ENCODE data around the gene STAB2. TPM values are rescaled to one million over a fixed set of nuclear protein-coding genes. Genes with fewer than 3 reads are reported as not detected.
A peak's percentile ranks its signal among the peaks of the same experiment; 100 is the strongest.

STAB2 gene
- total and polyA plus RNA-seq, 7 donors, result under 0.01 to 0.66 (median 0.48) TPM; not detected in 1

DNA sequence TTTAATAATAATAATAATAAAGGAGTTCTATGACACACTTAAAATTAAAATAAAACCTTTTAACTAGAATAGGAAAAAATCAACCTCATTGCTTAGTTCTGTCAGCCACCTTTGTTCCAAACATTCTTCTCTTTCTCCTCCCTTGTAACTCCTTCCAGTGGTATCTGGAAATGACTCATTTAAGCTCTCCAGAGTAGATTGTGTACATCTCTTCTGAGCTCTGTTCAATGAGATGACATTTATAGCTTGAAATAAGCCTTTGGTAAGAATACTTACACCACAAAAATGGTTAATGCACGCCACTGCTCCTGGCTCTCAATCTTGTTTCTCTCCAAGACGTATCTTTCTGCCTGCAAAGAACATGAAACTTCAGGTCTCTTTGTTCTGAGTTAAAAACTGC, 70.3 kb downstream of the STAB2 start:
- TF ChIP-seq, protein P1, sequence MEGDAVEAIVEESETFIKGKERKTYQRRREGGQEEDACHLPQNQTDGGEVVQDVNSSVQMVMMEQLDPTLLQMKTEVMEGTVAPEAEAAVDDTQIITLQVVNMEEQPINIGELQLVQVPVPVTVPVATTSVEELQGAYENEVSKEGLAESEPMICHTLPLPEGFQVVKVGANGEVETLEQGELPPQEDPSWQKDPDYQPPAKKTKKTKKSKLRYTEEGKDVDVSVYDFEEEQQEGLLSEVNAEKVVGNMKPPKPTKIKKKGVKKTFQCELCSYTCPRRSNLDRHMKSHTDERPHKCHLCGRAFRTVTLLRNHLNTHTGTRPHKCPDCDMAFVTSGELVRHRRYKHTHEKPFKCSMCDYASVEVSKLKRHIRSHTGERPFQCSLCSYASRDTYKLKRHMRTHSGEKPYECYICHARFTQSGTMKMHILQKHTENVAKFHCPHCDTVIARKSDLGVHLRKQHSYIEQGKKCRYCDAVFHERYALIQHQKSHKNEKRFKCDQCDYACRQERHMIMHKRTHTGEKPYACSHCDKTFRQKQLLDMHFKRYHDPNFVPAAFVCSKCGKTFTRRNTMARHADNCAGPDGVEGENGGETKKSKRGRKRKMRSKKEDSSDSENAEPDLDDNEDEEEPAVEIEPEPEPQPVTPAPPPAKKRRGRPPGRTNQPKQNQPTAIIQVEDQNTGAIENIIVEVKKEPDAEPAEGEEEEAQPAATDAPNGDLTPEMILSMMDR (IDR thresholded peaks at IDR 0.05), result no peak
- TF ChIP-seq POLR2AphosphoS5 (IDR thresholded peaks at IDR 0.05) (no peak), POLR2A (IDR thresholded peaks at IDR 0.05) (no peak), EP300 (IDR thresholded peaks at IDR 0.05) (no peak)
- 35 to 53% methylated on average over 2 of the region's 2 CpGs for WGBS, 2 donors
- Histone ChIP-seq H3K27me3 (no peaks in the 10 kb centered on the region), H3K4me3 (no peak overlapping the region), H3K4me1 (peaks cover 0 to 28% (median 23%) of the 10 kb centered on the region in 4 donors), H3K27ac (peak overlapping the region in 1 of 4 donors; percentile 51), H3K9me3 (no peaks in the 10 kb centered on the region), H3K36me3 (no peaks in the 10 kb centered on the region)
- intact Hi-C loops (cut with DNase I), result no loop called here
- DNase-seq, result no peak

DNA sequence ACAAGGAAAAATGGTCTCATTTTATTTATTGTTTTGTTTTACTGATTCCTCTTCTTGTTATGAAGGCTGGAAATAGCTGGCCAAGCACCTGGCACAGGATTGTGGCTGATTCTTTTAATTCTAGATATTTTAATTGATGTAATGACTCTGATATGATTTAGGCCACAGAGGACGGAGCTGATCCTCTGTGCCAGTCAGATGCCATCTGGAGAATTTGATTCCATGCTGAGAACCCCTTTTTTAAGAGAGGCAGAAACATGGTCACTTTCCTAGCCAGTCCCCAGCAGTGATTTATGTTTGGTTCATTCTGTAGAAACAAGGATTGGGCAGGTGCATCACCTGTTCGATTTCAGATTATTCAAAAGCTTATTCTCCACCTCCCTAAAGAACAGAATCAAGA, 77.6 kb downstream of the STAB2 start:
- intact Hi-C loops (cut with DNase I), result no loop called here
- Histone ChIP-seq H3K4me3 (no peak overlapping the region), H3K9me3 (no peaks in the 10 kb centered on the region), H3K4me1 (no peaks in the 10 kb centered on the region), H3K27ac (no peak overlapping the region), H3K36me3 (no peaks in the 10 kb centered on the region), H3K27me3 (no peaks in the 10 kb centered on the region)
- TF ChIP-seq POLR2AphosphoS5 (IDR thresholded peaks at IDR 0.05) (no peak), EP300 (IDR thresholded peaks at IDR 0.05) (no peak), POLR2A (IDR thresholded peaks at IDR 0.05) (no peak)
- TF ChIP-seq, protein P1 (IDR thresholded peaks at IDR 0.05), result no peak
- DNase-seq, result no peak
- 86 to 93% methylated on average over 2 of the region's 2 CpGs for WGBS, 2 donors

DNA sequence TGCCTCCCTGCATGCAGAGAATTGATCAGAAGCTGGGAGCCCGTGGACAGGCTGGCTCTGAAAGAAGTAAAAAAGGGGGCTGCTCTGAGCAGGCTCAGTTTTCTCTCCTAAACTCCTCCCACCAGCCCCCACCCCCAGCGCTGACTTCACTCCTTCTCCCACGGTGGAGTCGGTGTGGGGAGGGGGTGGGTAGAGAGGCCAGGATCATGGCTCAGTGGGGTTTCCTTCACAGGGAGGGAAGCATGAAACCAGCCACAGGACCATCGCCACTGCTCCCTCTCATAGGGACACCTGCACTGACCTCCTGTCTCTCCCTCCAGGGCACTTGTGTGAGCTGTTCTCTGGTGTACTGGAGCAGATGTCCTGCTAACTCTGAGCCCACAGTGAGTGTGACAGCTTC, 78.9 kb downstream of the STAB2 start:
- TF ChIP-seq, protein P1 (IDR thresholded peaks at IDR 0.05), result no peak
- no peak for TF ChIP-seq EP300 (IDR thresholded peaks at IDR 0.05)
- TF ChIP-seq POLR2A (IDR thresholded peaks at IDR 0.05), result no peak
- no peak for TF ChIP-seq POLR2AphosphoS5 (IDR thresholded peaks at IDR 0.05)
- no peaks in the 10 kb centered on the region for H3K27me3 ChIP-seq
- intact Hi-C loops (cut with DNase I), result no loop called here
- H3K4me3 ChIP-seq, result no peak overlapping the region
- no peak for DNase-seq
- no peaks in the 10 kb centered on the region for H3K4me1 ChIP-seq
- no peak overlapping the region for H3K27ac ChIP-seq
- no peaks in the 10 kb centered on the region for H3K9me3 ChIP-seq
- no peaks in the 10 kb centered on the region for H3K36me3 ChIP-seq
- WGBS, 2 donors, result 59 to 66% methylated on average over 5 of the region's 5 CpGs

DNA sequence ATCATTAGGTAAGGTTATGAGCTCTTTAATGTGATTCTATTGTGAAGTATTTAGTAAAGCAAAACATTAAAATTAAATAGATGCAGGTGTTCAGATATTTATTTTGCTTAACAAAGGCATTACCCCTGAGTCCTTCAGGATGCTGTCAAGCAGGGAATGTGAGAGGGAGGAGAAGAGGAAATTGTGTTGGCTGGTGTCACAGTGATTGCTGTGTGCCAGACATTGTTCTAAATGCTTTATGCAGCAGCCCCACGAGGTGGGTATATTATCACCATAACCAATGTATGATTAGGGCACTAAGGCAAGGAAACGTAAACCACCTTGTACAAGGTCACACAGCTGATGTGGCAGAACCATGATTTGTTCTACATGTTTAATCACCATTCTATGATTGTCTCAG, 80.1 kb downstream of the STAB2 start:
- no peaks in the 10 kb centered on the region for H3K36me3 ChIP-seq
- intact Hi-C loops (cut with DNase I), result no loop called here
- H3K27me3 ChIP-seq, result no peaks in the 10 kb centered on the region
- no peak for DNase-seq
- no peak overlapping the region for H3K27ac ChIP-seq
- H3K9me3 ChIP-seq, result no peaks in the 10 kb centered on the region
- TF ChIP-seq EP300 (IDR thresholded peaks at IDR 0.05), result no peak
- TF ChIP-seq, protein P1 (IDR thresholded peaks at IDR 0.05), result no peak
- H3K4me3 ChIP-seq, result no peak overlapping the region
- peaks cover 0 to under 1% (median 0%) of the 10 kb centered on the region in 4 donors for H3K4me1 ChIP-seq
- 17 to 43% methylated on average over 2 of the region's 2 CpGs for WGBS, 2 donors

DNA sequence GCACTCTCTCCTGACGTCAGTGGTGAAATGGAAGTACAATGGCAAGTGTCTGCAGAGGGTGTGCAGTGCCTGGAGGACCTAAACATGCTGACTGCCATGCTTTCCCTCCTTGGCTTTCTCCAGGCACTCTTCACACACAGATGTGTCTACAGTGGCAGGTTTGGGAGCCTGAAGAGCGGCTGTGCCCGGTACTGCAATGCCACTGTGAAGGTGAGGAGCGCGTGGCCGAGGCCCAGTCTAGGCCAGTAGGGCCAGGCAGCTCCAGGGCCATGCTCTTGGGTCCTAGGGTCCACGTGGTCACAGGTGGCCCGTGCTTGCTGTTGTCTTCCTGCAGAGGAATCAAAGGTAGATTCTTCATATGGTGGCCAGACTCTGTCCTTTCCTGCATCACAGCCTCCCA, 81.4 kb downstream of the STAB2 start:
- no peak overlapping the region for H3K4me3 ChIP-seq
- peaks cover 0 to 4% (median 0%) of the 10 kb centered on the region in 4 donors for H3K4me1 ChIP-seq
- H3K27me3 ChIP-seq, result no peaks in the 10 kb centered on the region
- no peaks in the 10 kb centered on the region for H3K36me3 ChIP-seq
- no peaks in the 10 kb centered on the region for H3K9me3 ChIP-seq
- intact Hi-C loops (cut with DNase I), result no loop called here
- TF ChIP-seq POLR2AphosphoS5 (IDR thresholded peaks at IDR 0.05) (no peak), POLR2A (IDR thresholded peaks at IDR 0.05) (no peak), EP300 (IDR thresholded peaks at IDR 0.05) (no peak)
- TF ChIP-seq, protein P1 (IDR thresholded peaks at IDR 0.05), result no peak
- no peak for DNase-seq
- WGBS, 2 donors, result 92 to 93% methylated on average over 8 of the region's 8 CpGs
- no peak overlapping the region for H3K27ac ChIP-seq

Data from sigmoid colon (tissue), 7 donors.